ENCODE results near the gene ATP13A4. TPM values are rescaled to one million over a fixed set of nuclear protein-coding genes. Genes with fewer than 3 reads are reported as not detected.

Gene ATP13A4, protein sequence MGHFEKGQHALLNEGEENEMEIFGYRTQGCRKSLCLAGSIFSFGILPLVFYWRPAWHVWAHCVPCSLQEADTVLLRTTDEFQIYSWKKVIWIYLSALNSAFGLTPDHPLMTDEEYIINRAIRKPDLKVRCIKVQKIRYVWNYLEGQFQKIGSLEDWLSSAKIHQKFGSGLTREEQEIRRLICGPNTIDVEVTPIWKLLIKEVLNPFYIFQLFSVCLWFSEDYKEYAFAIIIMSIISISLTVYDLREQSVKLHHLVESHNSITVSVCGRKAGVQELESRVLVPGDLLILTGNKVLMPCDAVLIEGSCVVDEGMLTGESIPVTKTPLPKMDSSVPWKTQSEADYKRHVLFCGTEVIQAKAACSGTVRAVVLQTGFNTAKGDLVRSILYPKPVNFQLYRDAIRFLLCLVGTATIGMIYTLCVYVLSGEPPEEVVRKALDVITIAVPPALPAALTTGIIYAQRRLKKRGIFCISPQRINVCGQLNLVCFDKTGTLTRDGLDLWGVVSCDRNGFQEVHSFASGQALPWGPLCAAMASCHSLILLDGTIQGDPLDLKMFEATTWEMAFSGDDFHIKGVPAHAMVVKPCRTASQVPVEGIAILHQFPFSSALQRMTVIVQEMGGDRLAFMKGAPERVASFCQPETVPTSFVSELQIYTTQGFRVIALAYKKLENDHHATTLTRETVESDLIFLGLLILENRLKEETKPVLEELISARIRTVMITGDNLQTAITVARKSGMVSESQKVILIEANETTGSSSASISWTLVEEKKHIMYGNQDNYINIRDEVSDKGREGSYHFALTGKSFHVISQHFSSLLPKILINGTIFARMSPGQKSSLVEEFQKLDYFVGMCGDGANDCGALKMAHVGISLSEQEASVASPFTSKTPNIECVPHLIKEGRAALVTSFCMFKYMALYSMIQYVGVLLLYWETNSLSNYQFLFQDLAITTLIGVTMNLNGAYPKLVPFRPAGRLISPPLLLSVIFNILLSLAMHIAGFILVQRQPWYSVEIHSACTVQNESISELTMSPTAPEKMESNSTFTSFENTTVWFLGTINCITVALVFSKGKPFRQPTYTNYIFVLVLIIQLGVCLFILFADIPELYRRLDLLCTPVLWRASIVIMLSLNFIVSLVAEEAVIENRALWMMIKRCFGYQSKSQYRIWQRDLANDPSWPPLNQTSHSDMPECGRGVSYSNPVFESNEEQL
- total RNA-seq (3.7 TPM), polyA plus RNA-seq (ENCODE audit: insufficient read depth, low read depth, low replicate concordance) (0.49 TPM)
- long read RNA-seq, donor 1: 0 reads
- long read RNA-seq, donor 2: 0 reads
- long read RNA-seq, donor 3: 0 reads
- long read RNA-seq, donor 4: 0 reads
- long read RNA-seq, donor 5: 0 reads
- long read RNA-seq, donor 6: 0 reads
- long read RNA-seq, donor 7, partial matches to known transcripts: 1 of 2 reads
- long read RNA-seq, donor 7, other reads (novel, unspliced or antisense): 1 of 2 reads
- long read RNA-seq, donor 8: 0 reads
- long read RNA-seq, donor 9: 0 reads
- long read RNA-seq, donor 10: 0 reads

DNA sequence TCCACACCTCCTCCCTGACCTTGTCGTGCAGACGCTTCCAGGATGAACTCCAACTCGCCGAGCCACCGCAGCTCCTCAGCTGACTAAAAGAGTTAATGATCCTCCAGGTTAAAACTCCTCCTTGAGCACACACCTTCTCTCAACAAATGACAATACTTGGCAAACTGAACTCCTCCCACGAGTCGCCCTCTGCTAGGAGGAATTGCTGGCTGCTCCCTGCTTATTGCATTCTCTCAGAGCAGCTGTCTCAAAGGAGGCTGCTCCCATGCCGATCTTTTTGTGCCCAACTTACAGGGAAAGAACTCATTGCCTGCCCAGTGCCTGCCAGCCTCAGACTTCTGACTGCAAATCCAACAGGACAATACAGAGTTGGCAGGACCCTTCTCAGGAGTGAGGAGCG is at the start of gene ATP13A4:
ATP13A4 (minus strand) TSS at position 85 of the 400 bp plus-strand sequence. CDS start 96 bp downstream, outside the sequence.
- Histone ChIP-seq H3K4me3 (ENCODE audit: low read length in 3 of 3) (peak within 1 kb of the TSS in 1 of 3 donors; percentile 13), H3K27me3 (ENCODE audit: control insufficient read depth, insufficient read depth, low read length) (no peaks in the 10 kb centered on the region), H3K4me1 (ENCODE audit: control insufficient read depth in 2 of 3, insufficient read depth in 2 of 3, low read depth in 1 of 3, low read length in 3 of 3) (peaks cover 0 to 7% (median 0%) of the 10 kb centered on the region in 3 donors), H3K36me3 (ENCODE audit: control insufficient read depth in 2 of 3, insufficient read depth in 3 of 3, low read length in 3 of 3) (no peaks in the 10 kb centered on the region), H3K9ac (ENCODE audit: low read length in 3 of 3) (no peak within 1 kb of the TSS), H3K9me3 (ENCODE audit: control insufficient read depth in 2 of 3, insufficient read depth in 1 of 3, low read length in 3 of 3) (no peaks in the 10 kb centered on the region), H3K27ac (ENCODE audit: low read depth in 2 of 2, low read length in 2 of 2) (no peak within 1 kb of the TSS)
- DNase-seq: peak; percentile 29 to 66 (median 46)
- intact Hi-C loops (cut with DNase I): no loop called here
- TF ChIP-seq, protein P1, sequence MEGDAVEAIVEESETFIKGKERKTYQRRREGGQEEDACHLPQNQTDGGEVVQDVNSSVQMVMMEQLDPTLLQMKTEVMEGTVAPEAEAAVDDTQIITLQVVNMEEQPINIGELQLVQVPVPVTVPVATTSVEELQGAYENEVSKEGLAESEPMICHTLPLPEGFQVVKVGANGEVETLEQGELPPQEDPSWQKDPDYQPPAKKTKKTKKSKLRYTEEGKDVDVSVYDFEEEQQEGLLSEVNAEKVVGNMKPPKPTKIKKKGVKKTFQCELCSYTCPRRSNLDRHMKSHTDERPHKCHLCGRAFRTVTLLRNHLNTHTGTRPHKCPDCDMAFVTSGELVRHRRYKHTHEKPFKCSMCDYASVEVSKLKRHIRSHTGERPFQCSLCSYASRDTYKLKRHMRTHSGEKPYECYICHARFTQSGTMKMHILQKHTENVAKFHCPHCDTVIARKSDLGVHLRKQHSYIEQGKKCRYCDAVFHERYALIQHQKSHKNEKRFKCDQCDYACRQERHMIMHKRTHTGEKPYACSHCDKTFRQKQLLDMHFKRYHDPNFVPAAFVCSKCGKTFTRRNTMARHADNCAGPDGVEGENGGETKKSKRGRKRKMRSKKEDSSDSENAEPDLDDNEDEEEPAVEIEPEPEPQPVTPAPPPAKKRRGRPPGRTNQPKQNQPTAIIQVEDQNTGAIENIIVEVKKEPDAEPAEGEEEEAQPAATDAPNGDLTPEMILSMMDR (IDR thresholded peaks at IDR 0.05; ENCODE audit: borderline replicate concordance, extremely low read depth, insufficient read depth): no peak
- FAIRE-seq: peak; percentile 38

DNA sequence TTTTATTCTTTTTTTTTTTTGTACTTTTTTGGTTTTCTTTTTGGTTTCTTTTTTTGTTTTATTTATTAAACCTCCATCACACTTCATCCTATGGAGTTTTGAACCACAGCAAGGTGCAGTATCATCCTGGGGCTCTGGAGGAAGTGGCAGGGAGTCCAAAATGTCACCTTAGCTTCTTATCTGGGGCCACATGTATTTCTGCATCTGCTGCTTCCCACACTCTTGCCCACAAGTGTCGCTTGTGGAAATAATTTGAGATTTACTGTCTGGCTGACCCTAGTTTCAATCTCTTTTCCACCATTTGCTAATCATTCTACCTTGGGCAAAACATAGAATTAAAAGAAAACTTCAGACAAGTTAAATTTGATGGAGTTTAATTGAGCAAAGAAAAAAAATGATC is 44.7 kb upstream of the ATP13A4 start:
- Histone ChIP-seq H3K4me3 (ENCODE audit: low read length in 3 of 3) (no peak overlapping the region), H3K9ac (ENCODE audit: low read length in 3 of 3) (no peak overlapping the region), H3K27me3 (ENCODE audit: control insufficient read depth, insufficient read depth, low read length) (no peaks in the 10 kb centered on the region), H3K9me3 (ENCODE audit: control insufficient read depth in 2 of 3, insufficient read depth in 1 of 3, low read length in 3 of 3) (no peaks in the 10 kb centered on the region), H3K4me1 (ENCODE audit: control insufficient read depth in 2 of 3, insufficient read depth in 2 of 3, low read depth in 1 of 3, low read length in 3 of 3) (no peaks in the 10 kb centered on the region), H3K36me3 (ENCODE audit: control insufficient read depth in 2 of 3, insufficient read depth in 3 of 3, low read length in 3 of 3) (peaks cover 0 to 6% (median 3%) of the 10 kb centered on the region in 3 donors), H3K27ac (ENCODE audit: low read depth in 2 of 2, low read length in 2 of 2) (no peak overlapping the region)
- DNase-seq (no peak), FAIRE-seq (no peak)
- TF ChIP-seq, protein P1 (IDR thresholded peaks at IDR 0.05; ENCODE audit: borderline replicate concordance, extremely low read depth, insufficient read depth): no peak
- intact Hi-C loops (cut with DNase I): no loop called here

DNA sequence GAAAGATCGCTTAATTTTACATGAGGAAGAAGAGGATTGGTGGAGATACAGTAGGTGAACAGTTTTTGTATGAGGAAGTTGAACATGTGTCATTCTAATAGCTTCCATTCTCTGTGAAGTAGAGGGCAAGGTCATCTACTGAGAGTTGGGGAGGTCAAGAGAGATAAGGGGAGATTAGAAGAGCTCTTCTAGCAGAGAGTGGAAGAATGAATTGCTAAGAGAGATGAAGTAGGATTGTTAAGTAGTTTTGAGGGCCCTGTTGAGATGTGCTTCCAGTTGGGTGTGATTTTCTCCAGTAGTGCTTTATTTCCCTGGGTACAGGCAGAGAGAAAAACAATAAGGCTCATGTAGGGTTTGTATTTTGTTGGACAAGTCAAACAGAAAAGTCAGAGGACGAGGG is 43.5 kb upstream of the ATP13A4 start:
- H3K4me3 ChIP-seq (ENCODE audit: low read length in 3 of 3): no peak overlapping the region
- TF ChIP-seq, protein P1 (IDR thresholded peaks at IDR 0.05; ENCODE audit: borderline replicate concordance, extremely low read depth, insufficient read depth): no peak
- peaks cover 0 to 6% (median 3%) of the 10 kb centered on the region in 3 donors for H3K36me3 ChIP-seq (ENCODE audit: control insufficient read depth in 2 of 3, insufficient read depth in 3 of 3, low read length in 3 of 3)
- no peak overlapping the region for H3K27ac ChIP-seq (ENCODE audit: low read depth in 2 of 2, low read length in 2 of 2)
- H3K9ac ChIP-seq (ENCODE audit: low read length in 3 of 3): no peak overlapping the region
- FAIRE-seq (no peak), DNase-seq (no peak)
- intact Hi-C loops (cut with DNase I): no loop called here
- no peaks in the 10 kb centered on the region for H3K9me3 ChIP-seq (ENCODE audit: control insufficient read depth in 2 of 3, insufficient read depth in 1 of 3, low read length in 3 of 3)
- H3K4me1 ChIP-seq (ENCODE audit: control insufficient read depth in 2 of 3, insufficient read depth in 2 of 3, low read depth in 1 of 3, low read length in 3 of 3): peaks cover 0 to 2% (median 0%) of the 10 kb centered on the region in 3 donors
- H3K27me3 ChIP-seq (ENCODE audit: control insufficient read depth, insufficient read depth, low read length): no peaks in the 10 kb centered on the region

Measured in kidney (tissue), 22 donors.